HG02870 (cell line): ENCODE data around the gene ATP13A1.
"Not testable (repeated sequence)": the region's sequence is repeated elsewhere in the genome, so short reads cannot be mapped to it uniquely, and the experiment has no call there.

Experiments used
- ATAC-seq: cut with Tn5 transposase; IDR thresholded peaks from one replicate; pipeline ENCODE4 v1.9.1; 2021; ENCODE audit warnings: mild to moderate bottlenecking, moderate library complexity; ENCODE audit not compliant: unreplicated experiment

Gene ATP13A1

DNA sequence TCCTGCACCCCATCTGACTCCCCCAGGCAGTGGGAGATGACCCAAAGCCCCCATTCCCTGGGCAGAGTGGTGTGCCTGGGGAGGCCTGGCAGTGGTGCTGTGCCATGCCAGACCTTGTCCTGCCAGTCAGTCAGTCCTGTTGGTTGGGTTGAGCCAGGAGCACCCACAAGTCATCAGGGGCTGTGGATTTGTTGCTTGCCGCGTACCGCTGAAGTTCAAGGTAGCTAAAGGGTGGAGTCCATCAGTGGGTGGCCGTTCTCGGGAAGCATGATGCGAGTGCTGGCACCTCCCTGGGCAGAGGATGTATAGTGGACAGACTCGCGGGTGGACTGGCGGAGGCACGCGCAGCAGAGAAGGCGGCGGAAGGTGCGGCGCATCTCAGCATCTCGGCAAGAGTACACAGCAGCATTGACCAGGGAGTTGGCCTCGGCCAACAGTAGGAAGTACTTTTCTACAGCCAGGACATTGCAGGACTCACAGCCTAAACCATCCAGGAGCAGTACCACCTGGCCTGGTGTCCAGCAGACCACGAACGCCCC lies 39.4 kb downstream of the ATP13A1 start:
- no peak for ATAC-seq

DNA sequence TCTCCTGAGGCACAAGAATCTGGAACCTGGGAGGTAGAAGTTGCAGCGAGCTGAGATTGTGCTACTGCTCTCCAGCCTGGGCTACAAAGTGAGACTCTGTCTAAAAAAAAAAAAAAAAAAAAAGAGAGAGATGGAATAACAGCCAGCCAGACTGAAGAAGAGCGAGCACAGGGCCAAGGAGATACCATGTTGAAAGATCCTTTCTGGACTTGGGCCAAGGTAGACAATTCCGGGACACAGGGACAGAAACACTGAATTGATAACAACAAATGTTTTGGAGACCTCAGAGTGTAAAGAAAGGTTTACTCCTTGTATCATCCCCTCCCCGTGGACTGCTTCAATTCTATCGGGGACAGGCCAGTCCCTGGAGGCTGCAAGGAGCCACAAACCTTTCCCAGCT lies 40.1 kb downstream of the ATP13A1 start:
- ATAC-seq: no peak

DNA sequence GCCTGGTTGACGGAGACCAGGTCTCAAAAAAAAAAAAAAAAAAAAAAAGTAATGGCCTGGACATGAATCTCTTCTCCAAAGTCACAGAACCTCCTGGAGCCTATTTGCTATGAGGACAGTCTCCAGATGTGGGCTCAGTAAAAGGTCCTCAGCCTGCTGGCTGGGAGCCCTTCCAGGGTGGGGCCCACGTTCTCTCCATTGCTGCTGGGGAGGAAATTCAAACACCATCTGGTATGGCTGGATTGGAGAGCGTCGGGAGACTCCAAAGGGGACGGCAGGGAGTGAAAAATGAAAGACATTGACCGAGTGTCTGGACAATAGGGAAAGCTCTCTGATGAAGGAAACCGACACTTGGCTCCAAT lies 43.6 kb downstream of the ATP13A1 start:
- ATAC-seq: no peak

DNA sequence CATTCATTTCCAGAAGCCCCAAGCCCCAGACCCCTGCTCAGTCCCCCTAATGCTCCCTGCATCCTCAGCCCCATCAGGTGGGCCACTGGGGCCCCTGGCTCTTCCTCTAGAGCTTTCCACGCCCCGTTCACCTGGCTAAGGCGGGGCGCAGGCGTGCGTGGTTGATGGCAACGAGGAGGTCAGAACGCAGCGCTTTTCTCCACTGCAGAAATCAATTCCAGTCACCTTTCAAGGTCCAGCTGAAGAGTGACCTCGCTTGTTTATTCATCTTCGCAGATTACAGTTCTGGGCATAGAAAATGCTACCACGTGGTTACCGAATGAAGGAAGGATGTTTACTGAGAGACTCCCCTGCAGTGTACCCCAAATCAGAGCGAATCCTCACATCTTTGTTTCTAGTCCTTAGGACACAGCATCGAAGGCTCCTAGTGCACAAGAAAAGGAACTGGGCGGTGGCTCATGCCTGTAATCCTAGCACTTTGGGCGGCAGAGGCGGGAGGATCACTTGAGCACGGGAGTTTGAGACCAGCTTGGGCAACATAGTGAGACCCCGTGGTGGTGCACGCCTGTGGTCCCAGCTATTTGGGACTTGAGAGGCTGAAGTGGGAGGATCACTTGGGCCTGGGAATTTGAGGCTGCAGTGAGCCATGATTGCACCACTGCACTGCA lies 44.2 kb downstream of the ATP13A1 start:
- no peak for ATAC-seq

DNA sequence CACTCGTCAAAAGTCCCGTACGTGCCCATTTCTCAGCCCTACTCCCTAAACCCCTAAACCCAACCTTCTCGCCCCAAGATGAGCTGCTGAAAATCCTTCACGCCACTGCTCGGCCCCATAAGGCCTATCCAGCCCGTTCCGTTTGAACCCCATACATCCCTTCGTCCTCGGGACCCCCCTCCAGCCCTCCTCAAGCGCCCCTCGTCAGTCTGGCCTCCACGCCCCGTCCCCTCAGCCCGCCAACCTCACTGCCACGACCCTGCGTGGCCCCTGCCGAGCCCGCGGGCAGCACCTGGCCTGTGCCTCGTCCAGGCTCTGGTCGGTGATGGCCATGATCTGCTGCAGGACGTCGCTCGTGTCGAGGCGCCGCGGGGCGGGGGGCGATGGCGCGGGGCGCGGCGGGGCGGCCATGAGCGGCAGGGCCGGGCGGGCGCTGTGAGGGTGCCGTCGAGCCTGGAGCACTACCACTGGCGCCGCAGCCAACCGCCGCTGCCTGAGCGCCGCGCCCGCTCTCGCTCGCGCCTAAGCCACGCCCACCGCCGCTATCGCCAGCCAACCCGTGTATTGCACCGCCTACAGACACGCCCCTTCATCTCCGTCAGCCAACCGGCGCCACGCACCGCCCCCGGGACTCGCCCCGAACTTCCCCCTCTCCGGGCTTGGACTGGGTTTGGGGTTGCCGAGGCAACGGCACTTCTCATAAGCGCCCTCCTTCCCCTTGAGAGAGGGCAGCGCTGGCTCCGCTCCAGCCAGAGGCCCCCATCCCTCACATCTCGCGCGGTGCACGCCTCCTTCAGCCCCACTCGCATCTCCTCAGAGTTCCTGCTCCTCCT lies 45.0 kb downstream of the ATP13A1 start, which contains the start of gene PBX4:
PBX4 (minus strand) TSS at position 469 of the 833 bp plus-strand sequence; CDS start at position 411, 58 bp downstream.
- ATAC-seq: peak; percentile 98

GRCh38 chr19:19615086-19615485 lies 48.4 kb downstream of the ATP13A1 start:
- no peak for ATAC-seq

- no peak for ATAC-seq
These were observed 50.0 kb downstream of the ATP13A1 start for GRCh38 chr19:19613506-19613905.

DNA sequence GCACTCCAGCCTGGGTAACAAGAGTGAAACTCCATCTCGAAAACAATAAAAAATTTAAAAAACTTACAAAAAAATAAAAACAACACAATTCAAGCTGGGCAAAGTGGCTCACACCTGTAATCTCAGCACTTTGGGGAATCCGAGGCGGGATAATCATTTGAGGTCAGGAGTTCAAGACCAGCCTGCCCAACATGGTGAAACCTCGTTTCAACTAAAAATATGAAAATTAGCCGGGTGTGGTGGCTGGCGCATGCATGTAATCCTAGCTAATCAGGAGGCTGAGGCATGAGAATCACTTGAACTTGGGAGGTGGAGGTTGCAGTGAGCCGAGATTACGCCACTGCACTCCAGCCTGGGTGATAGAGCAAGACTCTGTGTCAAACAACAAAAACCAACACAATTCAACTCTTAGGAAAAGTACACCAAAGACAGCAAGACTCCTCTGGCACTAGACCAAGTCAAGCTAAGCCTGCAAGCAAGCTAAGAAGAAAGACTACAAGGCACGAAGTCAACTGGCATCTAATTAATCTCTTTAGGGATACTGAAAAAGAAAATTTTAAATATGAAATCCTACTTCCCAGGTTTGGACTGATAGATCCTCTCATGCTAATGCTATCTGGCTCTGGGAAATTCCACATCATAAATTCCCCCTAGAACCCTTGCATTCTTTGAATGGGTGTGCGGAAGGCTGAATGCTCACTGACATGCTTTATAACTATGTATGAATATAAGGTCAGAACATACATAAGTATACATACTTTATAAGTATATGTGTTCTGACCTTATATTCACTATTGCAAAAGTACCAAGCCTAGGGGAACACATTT lies 52.9 kb downstream of the ATP13A1 start:
- no peak for ATAC-seq

GRCh38 chr19:19606686-19607085 lies 56.8 kb downstream of the ATP13A1 start:
- not testable (repeated sequence) for ATAC-seq

GRCh38 chr19:19606021-19606420 lies 57.5 kb downstream of the ATP13A1 start:
- ATAC-seq: no peak

- ATAC-seq: no peak
These were observed 60.7 kb downstream of the ATP13A1 start for GRCh38 chr19:19602713-19603324.

GRCh38 chr19:19602136-19602712 lies 61.3 kb downstream of the ATP13A1 start:
- no peak for ATAC-seq

DNA sequence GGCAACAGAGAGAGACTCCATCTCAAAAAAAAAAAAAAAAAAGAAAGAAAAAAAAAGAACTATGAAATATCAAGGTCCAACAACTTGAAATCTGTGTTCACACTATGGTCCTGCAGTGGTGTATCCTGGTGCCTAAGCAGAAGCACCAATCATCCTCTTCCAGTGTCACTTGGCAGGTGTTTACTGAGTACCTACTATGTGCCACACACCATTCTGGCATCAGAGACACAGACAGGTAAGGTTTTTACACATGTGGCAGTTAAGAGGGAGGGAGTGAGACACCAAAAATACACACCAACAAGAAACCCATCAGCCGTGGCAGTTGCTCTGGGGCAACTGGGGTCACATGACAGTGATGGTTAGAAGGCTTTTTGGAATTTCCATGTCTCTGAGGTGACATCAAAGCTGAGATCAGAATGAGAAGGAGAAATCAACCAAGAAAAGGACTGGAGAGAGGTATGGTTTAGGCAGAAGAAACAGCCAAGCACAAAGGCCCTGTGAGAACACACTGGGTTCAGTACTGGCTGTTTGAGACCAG lies 62.6 kb downstream of the ATP13A1 start:
- no peak for ATAC-seq

- ATAC-seq: peak; percentile 24
These were observed 64.6 kb downstream of the ATP13A1 start for GRCh38 chr19:19598728-19599451.

- peak; percentile 65 for ATAC-seq
These were observed 65.6 kb downstream of the ATP13A1 start for GRCh38 chr19:19597809-19598306.
